ENCODE results near the gene LHX5. TPM values are rescaled to one million over a fixed set of nuclear protein-coding genes. Genes with fewer than 3 reads are reported as not detected.

The LHX5 gene
- total RNA-seq, 1 experiment from 2014 or later, result 1.9 TPM

- no peak overlapping the region for H2BK20ac ChIP-seq (ENCODE audit: low read depth, low read length, poor library complexity, severe bottlenecking)
- no peak overlapping the region for H2BK120ac ChIP-seq (ENCODE audit: low read depth, low read length, poor library complexity, severe bottlenecking)
- no peaks in the 10 kb centered on the region for H4K20me1 ChIP-seq (ENCODE audit: control insufficient read depth, insufficient read depth, insufficient read length)
- no peak overlapping the region for H2BK12ac ChIP-seq (ENCODE audit: insufficient read length, low read depth, low read length)
- H2AK5ac ChIP-seq (ENCODE audit: insufficient read length, low read length), result no peak overlapping the region
- H3K56ac ChIP-seq (ENCODE audit: insufficient read length, low read depth, low read length), result no peak overlapping the region
- H3K79me2 ChIP-seq (ENCODE audit: insufficient read depth, low read length), result no peaks in the 10 kb centered on the region
- no peaks in the 10 kb centered on the region for H3K27me3 ChIP-seq (ENCODE audit: insufficient read depth, low read length)
- no peaks in the 10 kb centered on the region for H3K79me1 ChIP-seq (ENCODE audit: insufficient read depth, low read depth, low read length, poor library complexity, severe bottlenecking)
- Mint-ChIP-seq H3K9me3 (no peaks in the 10 kb centered on the region; a peak in 2 of 5 replicates), H3K27ac (no peak overlapping the region), H3K27me3 (ENCODE audit: low read depth) (peaks cover 30% of the 10 kb centered on the region), H3K4me3 (no peak overlapping the region), H3K4me1 (peaks cover 0 to 5% of the 10 kb centered on the region in 2 experiments; a peak in 1 of 4 replicates), H3K36me3 (ENCODE audit: insufficient read depth in 1 of 3, low read depth in 3 of 3) (no peaks in the 10 kb centered on the region; a peak in 2 of 7 replicates)
- no peak for TF ChIP-seq CTCF (conservative IDR thresholded peaks at IDR 0.05)
- no peak overlapping the region for H3K4me2 ChIP-seq (ENCODE audit: insufficient read depth, insufficient read length, low read length)
- H3K14ac ChIP-seq (ENCODE audit: insufficient read depth, low read length), result no peak overlapping the region
- no peak overlapping the region for H2BK15ac ChIP-seq (ENCODE audit: low read depth, low read length)
- WGBS (ENCODE audit: extremely low coverage, insufficient read length, low lambda C conversion rate), result no CpG with 5 or more reads among the region's 1 CpG
- H3K9me3 ChIP-seq (ENCODE audit: control insufficient read depth, low read depth, low read length), result no peaks in the 10 kb centered on the region
- H2AFZ ChIP-seq (ENCODE audit: low read length), result no peak overlapping the region
- no peak overlapping the region for H4K5ac ChIP-seq (ENCODE audit: insufficient read length, low read depth, low read length)
- no peak overlapping the region for H4K8ac ChIP-seq (replicated peaks; ENCODE audit: insufficient read length, low read depth, low read length)
- DNase-seq, result no peak
- no peak overlapping the region for H4K91ac ChIP-seq (ENCODE audit: insufficient read length, low read depth, low read length)
- no peak overlapping the region for H3K27ac ChIP-seq (ENCODE audit: insufficient read length, low read depth, low read length)
- H3K4me1 ChIP-seq (ENCODE audit: insufficient read depth, low read length), result 0 out of 2 replicates have a peak, but pooled peaks cover 2% of the 10 kb centered on the region
- H3K9ac ChIP-seq (ENCODE audit: extremely low read depth, insufficient read length, low read length), result no peak overlapping the region
- H3K4ac ChIP-seq (ENCODE audit: low read depth, low read length), result no peak overlapping the region
- H3K18ac ChIP-seq (ENCODE audit: insufficient read length, low read depth, low read length), result no peak overlapping the region
- no peak overlapping the region for H3K23ac ChIP-seq (ENCODE audit: insufficient read length, low read depth, low read length)
- no peak overlapping the region for H3T11ph ChIP-seq (ENCODE audit: low read length)
- no peaks in the 10 kb centered on the region for H3K23me2 ChIP-seq (ENCODE audit: insufficient read length, low read depth, low read length, poor library complexity, severe bottlenecking)
- no peak overlapping the region for H2BK5ac ChIP-seq (ENCODE audit: insufficient read length, low read length)
Observed at GRCh38 chr12:113449839-113450238, 21.8 kb downstream of the LHX5 start.
